HG03097 (cell line): Measurements from ENCODE around the gene DIP2A.
"Not testable (repeated sequence)": the region's sequence is repeated elsewhere in the genome, so short reads cannot be mapped to it uniquely, and the experiment has no call there.

ENCODE experiments used
- ATAC-seq: cut with Tn5 transposase; IDR thresholded peaks from one replicate; pipeline ENCODE4 v1.9.1; 2021; ENCODE audit not compliant: unreplicated experiment, low FRiP score

The DIP2A gene

GRCh38 chr21:46553993-46554392 is 95.3 kb downstream of the DIP2A start:
- no peak for ATAC-seq

GRCh38 chr21:46554431-46555224 is 95.9 kb downstream of the DIP2A start:
- no peak for ATAC-seq

DNA sequence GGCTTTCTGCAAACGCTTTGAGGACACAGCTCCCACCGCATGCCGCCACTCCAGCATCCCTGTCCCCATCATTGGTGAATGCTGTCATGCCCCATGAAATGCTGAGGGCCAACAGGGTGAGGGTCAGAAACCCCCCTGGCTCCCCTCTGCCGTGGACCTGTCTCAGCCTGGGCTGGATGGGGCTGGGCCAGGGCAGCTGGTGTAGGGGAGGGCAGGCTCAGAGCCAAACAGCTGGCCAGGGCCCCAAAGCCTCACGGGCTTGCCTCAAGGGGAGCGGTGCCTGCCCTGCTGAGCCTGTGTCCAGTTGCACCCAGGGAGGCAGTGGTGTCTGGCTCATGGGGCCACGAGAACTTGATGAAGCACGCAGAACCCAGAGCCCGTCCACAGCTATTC is 96.5 kb downstream of the DIP2A start:
- ATAC-seq: no peak

DNA sequence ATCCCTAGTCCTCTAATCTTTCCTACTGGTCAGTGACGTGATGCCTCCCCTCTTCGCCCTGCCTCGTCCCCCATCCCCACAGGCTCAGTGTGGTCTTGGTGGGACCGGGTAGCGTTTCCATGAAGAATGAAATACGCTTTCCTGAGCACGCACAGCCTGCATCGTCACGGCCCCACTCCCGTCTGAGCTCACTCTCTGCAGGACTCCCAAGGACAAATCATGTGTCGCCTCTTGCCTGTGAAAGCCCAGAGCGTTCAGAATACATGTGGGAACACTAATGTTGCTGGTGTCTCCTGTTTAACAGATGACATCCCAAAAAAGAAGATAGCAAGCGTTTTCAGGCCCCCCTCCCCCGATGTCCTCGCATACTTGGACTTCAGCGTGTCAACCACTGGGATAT is 97.0 kb downstream of the DIP2A start:
- ATAC-seq: no peak

GRCh38 chr21:46556802-46557201 is 98.1 kb downstream of the DIP2A start:
- no peak for ATAC-seq

DNA sequence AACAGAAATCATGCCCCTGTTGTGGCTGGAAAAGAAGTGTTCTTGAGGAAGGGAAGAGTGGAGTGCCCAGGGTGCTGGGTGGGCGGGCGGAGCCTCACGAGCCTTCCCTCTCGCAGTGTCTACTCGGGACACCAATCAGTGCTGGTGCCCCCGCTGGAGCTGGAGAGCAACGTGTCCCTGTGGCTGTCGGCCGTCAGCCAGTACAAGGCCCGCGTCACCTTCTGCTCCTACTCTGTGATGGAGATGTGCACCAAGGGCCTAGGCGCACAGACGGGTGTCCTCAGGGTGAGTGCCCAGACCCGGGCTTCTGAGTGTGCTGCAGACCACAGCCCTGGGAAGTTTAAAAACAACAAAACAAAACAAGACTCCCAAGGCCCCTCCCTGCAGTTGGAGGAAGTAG is 98.8 kb downstream of the DIP2A start:
- no peak for ATAC-seq

- ATAC-seq: no peak
Observed at GRCh38 chr21:46557919-46558392, 99.3 kb downstream of the DIP2A start.

- no peak for ATAC-seq
Observed at GRCh38 chr21:46559291-46559983, 100.7 kb downstream of the DIP2A start.

DNA sequence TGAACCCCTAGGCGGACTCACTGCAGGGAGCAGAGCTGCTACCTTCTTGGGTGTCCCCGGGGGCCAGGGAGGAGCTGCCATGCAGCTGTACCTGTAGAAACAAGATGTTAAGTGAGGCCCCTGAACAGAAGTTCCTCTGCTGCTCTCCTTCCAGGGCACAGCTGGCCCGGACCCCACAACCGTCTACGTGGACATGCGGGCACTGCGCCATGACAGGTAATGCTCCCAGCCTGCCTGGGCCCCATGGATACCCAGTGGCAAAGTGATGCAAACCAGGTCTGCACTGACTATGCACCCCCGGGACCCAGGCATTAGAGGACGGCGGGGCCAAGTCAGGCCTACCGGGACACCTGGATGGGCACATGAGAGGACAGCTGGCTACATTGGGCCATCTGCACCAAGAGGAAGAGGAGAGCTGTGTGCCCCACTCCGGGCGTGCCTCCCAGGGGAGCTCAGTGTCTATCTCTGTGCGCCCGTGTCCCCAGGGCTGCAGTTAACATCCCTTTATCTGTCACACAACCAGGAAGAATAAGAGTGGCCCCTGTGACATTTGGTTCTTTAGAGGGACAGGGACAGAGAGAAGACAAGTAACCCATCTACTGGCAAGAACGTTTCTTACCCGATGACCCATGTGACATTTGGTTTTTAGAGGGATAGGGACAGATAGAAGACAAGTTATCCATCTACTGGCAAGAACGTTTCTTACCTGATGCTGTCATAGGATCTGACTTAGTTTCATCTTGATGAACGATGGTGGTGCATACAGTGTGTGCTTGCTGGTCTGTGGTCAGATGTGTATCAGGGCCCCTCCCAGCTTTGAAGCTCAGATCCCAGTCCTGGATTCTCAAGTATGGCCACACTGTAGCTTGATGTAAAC is 102.1 kb downstream of the DIP2A start:
- no peak for ATAC-seq

DNA sequence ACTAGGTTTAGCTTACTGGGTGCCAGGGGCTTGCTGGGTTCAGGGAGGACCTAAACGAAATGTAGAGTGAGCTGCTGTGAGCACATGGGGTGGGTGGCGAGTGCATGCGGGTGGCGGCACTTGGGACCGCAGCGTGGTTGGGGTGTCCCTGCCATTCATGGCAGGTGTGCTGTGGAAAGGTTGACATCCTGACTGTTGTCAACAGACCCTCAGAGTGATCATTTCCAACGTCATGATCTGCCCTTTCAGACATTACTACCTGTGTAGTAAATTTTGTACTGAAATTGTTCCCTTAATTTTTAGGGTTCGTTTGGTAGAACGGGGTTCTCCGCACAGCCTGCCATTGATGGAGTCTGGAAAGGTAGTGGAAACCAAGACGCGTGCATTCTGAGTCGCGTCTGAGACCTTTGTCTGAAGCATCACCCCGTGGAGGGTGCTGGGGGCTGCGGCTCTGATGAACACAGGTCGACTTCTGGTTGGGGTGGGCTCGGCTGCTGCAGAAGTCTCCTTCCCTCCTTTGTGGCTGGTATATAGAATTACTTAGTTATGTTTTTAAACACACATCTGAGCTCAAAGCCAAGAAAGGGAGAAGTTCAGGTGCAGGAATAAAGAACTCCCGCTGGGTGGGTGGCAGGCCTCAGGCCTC is 102.9 kb downstream of the DIP2A start:
- no peak for ATAC-seq

DNA sequence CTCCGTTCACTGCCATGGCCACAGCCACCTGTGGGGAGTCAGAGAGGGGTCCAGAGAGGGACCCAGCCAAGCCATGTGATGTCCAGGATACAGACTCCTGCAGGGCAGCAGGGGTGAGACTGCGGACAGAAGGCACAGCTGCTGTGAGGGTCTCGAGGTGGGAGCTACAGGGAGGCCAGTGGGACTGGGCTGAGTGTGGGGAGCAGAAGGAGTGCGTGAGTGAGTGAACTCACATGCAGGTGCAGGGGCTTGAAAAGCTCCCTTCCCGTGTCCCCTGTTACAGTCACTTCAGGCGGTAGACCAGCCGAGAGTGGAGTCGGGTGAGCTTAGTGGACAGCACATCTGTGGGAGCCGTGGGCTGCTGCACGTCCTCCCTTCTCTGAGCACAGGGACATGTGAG is 103.8 kb downstream of the DIP2A start:
- no peak for ATAC-seq

- ATAC-seq: no peak
Observed at GRCh38 chr21:46562964-46563607, 104.4 kb downstream of the DIP2A start.

DNA sequence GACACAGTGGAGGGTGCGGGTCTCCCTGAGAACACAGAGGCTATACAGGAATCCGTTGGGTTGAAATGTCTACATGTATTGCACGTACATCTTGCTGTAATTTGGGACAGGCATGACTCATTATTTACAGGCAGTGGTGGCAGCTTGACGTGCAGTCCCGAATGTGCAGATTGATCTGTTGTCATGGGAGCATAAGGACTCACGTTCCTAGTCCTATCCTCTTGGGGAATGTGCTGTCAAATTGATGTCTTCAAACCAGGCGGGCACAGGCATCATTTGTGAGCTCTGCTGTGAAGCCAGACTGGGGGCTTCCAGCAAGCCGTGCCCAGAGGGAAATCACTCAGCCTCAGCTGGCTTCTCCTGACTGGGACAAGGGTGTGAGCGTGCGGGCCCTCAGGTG is 105.7 kb downstream of the DIP2A start:
- ATAC-seq: no peak

DNA sequence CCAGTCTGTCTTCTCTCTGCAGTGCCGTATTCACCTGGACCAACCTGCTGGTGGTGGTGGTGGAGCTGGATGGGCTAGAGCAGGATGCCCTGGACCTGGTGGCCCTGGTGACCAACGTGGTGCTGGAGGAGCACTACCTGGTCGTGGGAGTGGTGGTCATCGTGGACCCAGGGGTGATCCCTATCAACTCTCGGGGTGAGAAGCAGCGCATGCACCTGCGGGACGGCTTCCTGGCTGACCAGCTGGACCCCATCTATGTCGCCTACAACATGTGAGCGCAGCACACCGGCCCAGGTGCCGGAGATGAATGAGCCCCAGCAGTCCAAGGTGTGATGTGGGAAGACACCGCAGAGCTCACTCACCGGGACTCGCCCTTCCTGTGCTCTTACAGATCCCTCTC is 108.7 kb downstream of the DIP2A start:
- no peak for ATAC-seq

GRCh38 chr21:46568562-46568961 is 109.9 kb downstream of the DIP2A start:
- no peak for ATAC-seq

DNA sequence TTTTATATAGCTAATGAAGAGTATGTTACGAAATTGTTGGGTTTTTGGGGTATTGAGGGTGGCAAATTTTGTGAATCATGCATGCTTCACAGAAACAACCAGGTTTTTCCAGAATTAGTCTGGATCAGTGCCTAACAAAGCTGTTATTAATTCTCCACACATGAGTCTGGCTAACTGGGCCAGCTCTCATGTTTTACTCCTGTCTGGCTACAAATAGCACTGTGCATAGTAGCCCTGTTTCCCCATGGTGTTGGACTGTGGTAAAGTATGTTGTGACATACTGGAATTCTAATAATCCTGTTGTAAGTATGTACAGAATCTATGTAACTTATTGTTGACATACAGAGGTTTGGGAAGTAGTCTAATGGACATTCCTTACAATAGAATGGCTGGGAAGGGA is 110.4 kb downstream of the DIP2A start:
- no peak for ATAC-seq

GRCh38 chr21:46570119-46570518 is 111.4 kb downstream of the DIP2A start:
- ATAC-seq: no peak

GRCh38 chr21:46570631-46571030 is 111.9 kb downstream of the DIP2A start:
- no peak for ATAC-seq

DNA sequence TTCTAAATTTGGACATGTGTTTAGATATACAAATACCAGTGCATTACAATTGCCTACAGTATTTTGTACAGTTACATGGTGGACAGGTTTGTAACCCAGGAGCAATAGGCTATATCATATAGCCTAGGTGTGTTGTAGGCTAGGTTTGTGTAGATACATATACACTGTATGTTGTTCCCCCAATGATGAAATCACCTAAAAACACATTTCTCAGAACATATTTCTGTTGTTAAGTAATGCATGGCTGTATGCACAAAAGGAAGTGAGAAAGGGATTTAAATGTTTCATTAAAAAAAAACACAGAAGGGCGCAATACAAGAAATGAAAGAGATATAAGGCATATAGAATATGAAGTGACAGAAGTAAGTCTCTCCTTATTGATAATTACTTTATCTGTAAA is 114.2 kb downstream of the DIP2A start:
- no peak for ATAC-seq

GRCh38 chr21:46577786-46578185 is 119.1 kb downstream of the DIP2A start:
- not testable (repeated sequence) for ATAC-seq
